ENCODE data around the gene DLGAP1. TPM values are rescaled to one million over a fixed set of nuclear protein-coding genes. Genes with fewer than 3 reads are reported as not detected.

Gene DLGAP1
- total and polyA plus RNA-seq, 10 of the 15 experiments (the other 5 are each of a cell fraction or from before 2014, with no cell fraction given) = 0.23 to 27.6 (median 1.9) TPM

- no peak overlapping the region for H3K9ac ChIP-seq (ENCODE audit: control insufficient read depth, insufficient read depth, low read length)
- no peaks in the 10 kb centered on the region for H4K20me1 ChIP-seq (ENCODE audit: control insufficient read depth, insufficient read depth)
- WGBS (ENCODE audit: insufficient coverage, insufficient replicate concordance, low lambda C conversion rate, missing lambda C conversion rate) = 0% methylated on average over 2 of the region's 2 CpGs
- ChIA-PET SMC1A (ENCODE audit: uncharacterized antibody, unreplicated experiment) (interaction anchor here (0.6 to 2.0 kb wide), 3 partner anchors 27 to 302 kb away, joined by 3 to 4 read pairs (median 3); no protein-coding TSS in a partner anchor), CTCF (interaction anchor here (1.2 to 2.6 kb wide), 2 partner anchors 9 to 23 kb away, joined by 4 to 7 read pairs; no protein-coding TSS in a partner anchor), RAD21 (ENCODE audit: unreplicated experiment) (interaction anchor here (1.0 to 1.1 kb wide), 2 partner anchors 18 to 44 kb away, joined by 3 to 4 read pairs; no protein-coding TSS in a partner anchor), POLR2A (no interaction called here)
- H3K27me3 ChIP-seq (replicated peaks in 1 of 2; ENCODE audit: control insufficient read depth in 2 of 2, insufficient read depth in 2 of 2, low read length in 1 of 2) = no peaks in the 10 kb centered on the region
- H3K4me3 ChIP-seq = no peak overlapping the region
- intact Hi-C loops (cut with micrococcal nuclease; ENCODE audit: unreplicated experiment) = no loop called here
- in situ Hi-C loops (cut with MboI) = no loop called here
- no peak for ATAC-seq
- no peaks in the 10 kb centered on the region for H3K4me1 ChIP-seq (ENCODE audit: control insufficient read depth, insufficient read depth, low read length)
- TF ChIP-seq PKNOX1 (IDR thresholded peaks at IDR 0.05) = no peak
- FAIRE-seq = no peak
- H3K4me2 ChIP-seq (ENCODE audit: control insufficient read depth, insufficient read depth) = no peak overlapping the region
- no peaks in the 10 kb centered on the region for H3K79me2 ChIP-seq (ENCODE audit: control insufficient read depth, insufficient read depth, low read length)
- H3K36me3 ChIP-seq (ENCODE audit: control insufficient read depth in 2 of 2, insufficient read depth in 2 of 2, low read length in 1 of 2) = no peaks in the 10 kb centered on the region
- no peak overlapping the region for H2AFZ ChIP-seq (ENCODE audit: control insufficient read depth, low read depth, low read length)
- no TSS peak for BruUV-seq (replicated peaks)
- no peak for DNase-seq (ENCODE audit: low read depth, low spot score)
- H3K27ac ChIP-seq (ENCODE audit: control insufficient read depth, insufficient read depth) = no peak overlapping the region
- H3K9me3 ChIP-seq (replicated peaks; ENCODE audit: control insufficient read depth, insufficient read depth, low read length) = no peaks in the 10 kb centered on the region
These were observed 639.1 kb downstream of the DLGAP1 start for GRCh38 chr18:3815991-3816390.

GRCh38 chr18:3814816-3815215 lies 640.3 kb downstream of the DLGAP1 start:
- WGBS (ENCODE audit: insufficient coverage, insufficient replicate concordance, low lambda C conversion rate, missing lambda C conversion rate) = 0% methylated on average over 3 of the region's 3 CpGs
- H3K27ac ChIP-seq (ENCODE audit: control insufficient read depth, insufficient read depth) = no peak overlapping the region
- intact Hi-C loops (cut with micrococcal nuclease; ENCODE audit: unreplicated experiment) (no loop called here), in situ Hi-C loops (cut with MboI) (no loop called here)
- H3K4me3 ChIP-seq = no peak overlapping the region
- FAIRE-seq (no peak), ATAC-seq (no peak), DNase-seq (ENCODE audit: low read depth, low spot score) (no peak)
- H3K36me3 ChIP-seq (ENCODE audit: control insufficient read depth in 2 of 2, insufficient read depth in 2 of 2, low read length in 1 of 2) = no peaks in the 10 kb centered on the region
- ChIA-PET CTCF (no interaction called here), RAD21 (ENCODE audit: unreplicated experiment) (no interaction called here), POLR2A (interaction anchor here (1.4 kb wide), 1 partner anchor 25 kb away, joined by 5 read pairs; no protein-coding TSS in a partner anchor), SMC1A (ENCODE audit: uncharacterized antibody, unreplicated experiment) (interaction anchor here (0.9 to 1.7 kb wide), 4 partner anchors 13 to 76 kb away, joined by 3 read pairs; no protein-coding TSS in a partner anchor)
- H3K79me2 ChIP-seq (ENCODE audit: control insufficient read depth, insufficient read depth, low read length) = no peaks in the 10 kb centered on the region
- no peak overlapping the region for H3K9ac ChIP-seq (ENCODE audit: control insufficient read depth, insufficient read depth, low read length)
- no peaks in the 10 kb centered on the region for H3K4me1 ChIP-seq (ENCODE audit: control insufficient read depth, insufficient read depth, low read length)
- H3K9me3 ChIP-seq (replicated peaks; ENCODE audit: control insufficient read depth, insufficient read depth, low read length) = no peaks in the 10 kb centered on the region
- H3K4me2 ChIP-seq (ENCODE audit: control insufficient read depth, insufficient read depth) = no peak overlapping the region
- H3K27me3 ChIP-seq (replicated peaks in 1 of 2; ENCODE audit: control insufficient read depth in 2 of 2, insufficient read depth in 2 of 2, low read length in 1 of 2) = no peaks in the 10 kb centered on the region
- H2AFZ ChIP-seq (ENCODE audit: control insufficient read depth, low read depth, low read length) = no peak overlapping the region
- BruUV-seq (replicated peaks) = no TSS peak
- no peaks in the 10 kb centered on the region for H4K20me1 ChIP-seq (ENCODE audit: control insufficient read depth, insufficient read depth)
- TF ChIP-seq, protein P1, sequence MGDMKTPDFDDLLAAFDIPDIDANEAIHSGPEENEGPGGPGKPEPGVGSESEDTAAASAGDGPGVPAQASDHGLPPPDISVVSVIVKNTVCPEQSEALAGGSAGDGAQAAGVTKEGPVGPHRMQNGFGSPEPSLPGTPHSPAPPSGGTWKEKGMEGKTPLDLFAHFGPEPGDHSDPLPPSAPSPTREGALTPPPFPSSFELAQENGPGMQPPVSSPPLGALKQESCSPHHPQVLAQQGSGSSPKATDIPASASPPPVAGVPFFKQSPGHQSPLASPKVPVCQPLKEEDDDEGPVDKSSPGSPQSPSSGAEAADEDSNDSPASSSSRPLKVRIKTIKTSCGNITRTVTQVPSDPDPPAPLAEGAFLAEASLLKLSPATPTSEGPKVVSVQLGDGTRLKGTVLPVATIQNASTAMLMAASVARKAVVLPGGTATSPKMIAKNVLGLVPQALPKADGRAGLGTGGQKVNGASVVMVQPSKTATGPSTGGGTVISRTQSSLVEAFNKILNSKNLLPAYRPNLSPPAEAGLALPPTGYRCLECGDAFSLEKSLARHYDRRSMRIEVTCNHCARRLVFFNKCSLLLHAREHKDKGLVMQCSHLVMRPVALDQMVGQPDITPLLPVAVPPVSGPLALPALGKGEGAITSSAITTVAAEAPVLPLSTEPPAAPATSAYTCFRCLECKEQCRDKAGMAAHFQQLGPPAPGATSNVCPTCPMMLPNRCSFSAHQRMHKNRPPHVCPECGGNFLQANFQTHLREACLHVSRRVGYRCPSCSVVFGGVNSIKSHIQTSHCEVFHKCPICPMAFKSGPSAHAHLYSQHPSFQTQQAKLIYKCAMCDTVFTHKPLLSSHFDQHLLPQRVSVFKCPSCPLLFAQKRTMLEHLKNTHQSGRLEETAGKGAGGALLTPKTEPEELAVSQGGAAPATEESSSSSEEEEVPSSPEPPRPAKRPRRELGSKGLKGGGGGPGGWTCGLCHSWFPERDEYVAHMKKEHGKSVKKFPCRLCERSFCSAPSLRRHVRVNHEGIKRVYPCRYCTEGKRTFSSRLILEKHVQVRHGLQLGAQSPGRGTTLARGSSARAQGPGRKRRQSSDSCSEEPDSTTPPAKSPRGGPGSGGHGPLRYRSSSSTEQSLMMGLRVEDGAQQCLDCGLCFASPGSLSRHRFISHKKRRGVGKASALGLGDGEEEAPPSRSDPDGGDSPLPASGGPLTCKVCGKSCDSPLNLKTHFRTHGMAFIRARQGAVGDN (IDR thresholded peaks at IDR 0.05) = no peak
- no peak for TF ChIP-seq POLR2A (IDR thresholded peaks at IDR 0.05; ENCODE audit: low read depth, low read length)
- TF ChIP-seq, protein P2, sequence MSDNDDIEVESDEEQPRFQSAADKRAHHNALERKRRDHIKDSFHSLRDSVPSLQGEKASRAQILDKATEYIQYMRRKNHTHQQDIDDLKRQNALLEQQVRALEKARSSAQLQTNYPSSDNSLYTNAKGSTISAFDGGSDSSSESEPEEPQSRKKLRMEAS (IDR thresholded peaks at IDR 0.05; ENCODE audit: low read depth, low read length) = no peak
- TF ChIP-seq, protein P3, sequence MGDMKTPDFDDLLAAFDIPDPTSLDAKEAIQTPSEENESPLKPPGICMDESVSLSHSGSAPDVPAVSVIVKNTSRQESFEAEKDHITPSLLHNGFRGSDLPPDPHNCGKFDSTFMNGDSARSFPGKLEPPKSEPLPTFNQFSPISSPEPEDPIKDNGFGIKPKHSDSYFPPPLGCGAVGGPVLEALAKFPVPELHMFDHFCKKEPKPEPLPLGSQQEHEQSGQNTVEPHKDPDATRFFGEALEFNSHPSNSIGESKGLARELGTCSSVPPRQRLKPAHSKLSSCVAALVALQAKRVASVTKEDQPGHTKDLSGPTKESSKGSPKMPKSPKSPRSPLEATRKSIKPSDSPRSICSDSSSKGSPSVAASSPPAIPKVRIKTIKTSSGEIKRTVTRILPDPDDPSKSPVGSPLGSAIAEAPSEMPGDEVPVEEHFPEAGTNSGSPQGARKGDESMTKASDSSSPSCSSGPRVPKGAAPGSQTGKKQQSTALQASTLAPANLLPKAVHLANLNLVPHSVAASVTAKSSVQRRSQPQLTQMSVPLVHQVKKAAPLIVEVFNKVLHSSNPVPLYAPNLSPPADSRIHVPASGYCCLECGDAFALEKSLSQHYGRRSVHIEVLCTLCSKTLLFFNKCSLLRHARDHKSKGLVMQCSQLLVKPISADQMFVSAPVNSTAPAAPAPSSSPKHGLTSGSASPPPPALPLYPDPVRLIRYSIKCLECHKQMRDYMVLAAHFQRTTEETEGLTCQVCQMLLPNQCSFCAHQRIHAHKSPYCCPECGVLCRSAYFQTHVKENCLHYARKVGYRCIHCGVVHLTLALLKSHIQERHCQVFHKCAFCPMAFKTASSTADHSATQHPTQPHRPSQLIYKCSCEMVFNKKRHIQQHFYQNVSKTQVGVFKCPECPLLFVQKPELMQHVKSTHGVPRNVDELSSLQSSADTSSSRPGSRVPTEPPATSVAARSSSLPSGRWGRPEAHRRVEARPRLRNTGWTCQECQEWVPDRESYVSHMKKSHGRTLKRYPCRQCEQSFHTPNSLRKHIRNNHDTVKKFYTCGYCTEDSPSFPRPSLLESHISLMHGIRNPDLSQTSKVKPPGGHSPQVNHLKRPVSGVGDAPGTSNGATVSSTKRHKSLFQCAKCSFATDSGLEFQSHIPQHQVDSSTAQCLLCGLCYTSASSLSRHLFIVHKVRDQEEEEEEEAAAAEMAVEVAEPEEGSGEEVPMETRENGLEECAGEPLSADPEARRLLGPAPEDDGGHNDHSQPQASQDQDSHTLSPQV (IDR thresholded peaks at IDR 0.05) = no peak
